IPS-20b (cell line): ENCODE data around the gene SLC26A9.

Experiments
- H3K27ac ChIP-seq: one replicate; pipeline ENCODE4 v1.5.1; 2013; ENCODE audit warnings: low read length
- H3K27me3 ChIP-seq: 2 replicates; pipeline ENCODE4 v1.6.1; 2013; ENCODE audit warnings: mild to moderate bottlenecking, low read length, inconsistent platforms; ENCODE audit not compliant: insufficient read depth
- H3K36me3 ChIP-seq: 2 replicates; pipeline ENCODE4 v1.6.1; 2013; ENCODE audit warnings: low read depth, mild to moderate bottlenecking, inconsistent platforms, low read length, moderate library complexity; ENCODE audit not compliant: insufficient read depth
- H3K4me1 ChIP-seq: 2 replicates; pipeline ENCODE4 v1.6.1; 2013; ENCODE audit warnings: mild to moderate bottlenecking, control low read depth, inconsistent platforms, low read length, moderate library complexity; ENCODE audit not compliant: insufficient read depth
- H3K4me3 ChIP-seq: 2 replicates; pipeline ENCODE4 v1.5.1; 2013; ENCODE audit warnings: mild to moderate bottlenecking, low read length, inconsistent platforms
- H3K9ac ChIP-seq: 2 replicates; pipeline ENCODE4 v1.6.1; 2013; ENCODE audit warnings: low read depth, mild to moderate bottlenecking, inconsistent platforms, low read length, moderate library complexity
- H3K9me3 ChIP-seq: 2 replicates; pipeline ENCODE4 v1.6.1; 2013; ENCODE audit warnings: mild to moderate bottlenecking, low read depth, low read length, inconsistent platforms; ENCODE audit not compliant: insufficient read depth

The SLC26A9 gene

GRCh38 chr1:205942631-205943159 is 561 bp downstream of the SLC26A9 start:
- H3K27me3 ChIP-seq: peaks cover 10% of the 10 kb centered on the region; the same call in 1 of the 2 replicates
- H3K4me1 ChIP-seq: peaks cover 15% of the 10 kb centered on the region
- no peak overlapping the region for H3K9ac ChIP-seq
- H3K27ac ChIP-seq: no peak overlapping the region
- H3K9me3 ChIP-seq: no peaks in the 10 kb centered on the region
- H3K4me3 ChIP-seq: no peak overlapping the region
- H3K36me3 ChIP-seq: no peaks in the 10 kb centered on the region

- peaks cover 15% of the 10 kb centered on the region for H3K4me1 ChIP-seq
Observed at GRCh38 chr1:205940710-205941109, 2.5 kb downstream of the SLC26A9 start.

GRCh38 chr1:205939690-205940330 is 3.4 kb downstream of the SLC26A9 start:
- peaks cover 4% of the 10 kb centered on the region; the same call in 1 of the 2 replicates for H3K27me3 ChIP-seq

More at GRCh38 chr1:205940710-205941109, 2.5 kb downstream of the SLC26A9 start:
- Histone ChIP-seq H3K27ac (no peak overlapping the region), H3K4me3 (no peak overlapping the region), H3K27me3 (peaks cover 4% of the 10 kb centered on the region; the same call in 1 of the 2 replicates), H3K36me3 (no peaks in the 10 kb centered on the region), H3K9me3 (no peaks in the 10 kb centered on the region), H3K9ac (peak overlapping the region; percentile 36; the same call in 1 of the 2 replicates)

GRCh38 chr1:205938682-205939081 is 4.6 kb downstream of the SLC26A9 start:
- H3K27me3 ChIP-seq: peaks cover 4% of the 10 kb centered on the region; the same call in 1 of the 2 replicates
- no peak overlapping the region for H3K4me3 ChIP-seq
- peaks cover 20% of the 10 kb centered on the region for H3K4me1 ChIP-seq
- H3K9ac ChIP-seq: no peak overlapping the region
- no peaks in the 10 kb centered on the region for H3K9me3 ChIP-seq
- H3K27ac ChIP-seq: no peak overlapping the region
- H3K36me3 ChIP-seq: no peaks in the 10 kb centered on the region

More at GRCh38 chr1:205939690-205940330, 3.4 kb downstream of the SLC26A9 start:
- H3K36me3 ChIP-seq: no peaks in the 10 kb centered on the region
- H3K9me3 ChIP-seq: no peaks in the 10 kb centered on the region
- peaks cover 15% of the 10 kb centered on the region for H3K4me1 ChIP-seq
- H3K4me3 ChIP-seq: no peak overlapping the region
- no peak overlapping the region for H3K27ac ChIP-seq
- peak overlapping the region; percentile 36; the same call in 1 of the 2 replicates for H3K9ac ChIP-seq

GRCh38 chr1:205936846-205937586 is 6.2 kb downstream of the SLC26A9 start:
- no peaks in the 10 kb centered on the region for H3K9me3 ChIP-seq
- no peak overlapping the region for H3K4me3 ChIP-seq
- H3K9ac ChIP-seq: no peak overlapping the region
- peaks cover 26% of the 10 kb centered on the region for H3K4me1 ChIP-seq
- no peak overlapping the region for H3K27ac ChIP-seq
- 0 out of 2 replicates have a peak, but pooled peaks cover 4% of the 10 kb centered on the region for H3K27me3 ChIP-seq
- H3K36me3 ChIP-seq: no peaks in the 10 kb centered on the region

GRCh38 chr1:205936311-205936710 is 6.9 kb downstream of the SLC26A9 start:
- Histone ChIP-seq H3K4me1 (peaks cover 26% of the 10 kb centered on the region), H3K27ac (no peak overlapping the region)

GRCh38 chr1:205935869-205936268 is 7.4 kb downstream of the SLC26A9 start:
- H3K4me3 ChIP-seq: no peak overlapping the region
- no peaks in the 10 kb centered on the region for H3K9me3 ChIP-seq
- no peak overlapping the region for H3K9ac ChIP-seq
- no peak overlapping the region for H3K27ac ChIP-seq
- peaks cover 26% of the 10 kb centered on the region for H3K4me1 ChIP-seq
- 0 out of 2 replicates have a peak, but pooled peaks cover 4% of the 10 kb centered on the region for H3K27me3 ChIP-seq
- no peaks in the 10 kb centered on the region for H3K36me3 ChIP-seq

More at GRCh38 chr1:205936311-205936710, 6.9 kb downstream of the SLC26A9 start:
- no peaks in the 10 kb centered on the region for H3K36me3 ChIP-seq
- H3K9me3 ChIP-seq: no peaks in the 10 kb centered on the region
- H3K9ac ChIP-seq: no peak overlapping the region
- H3K4me3 ChIP-seq: no peak overlapping the region
- 0 out of 2 replicates have a peak, but pooled peaks cover 4% of the 10 kb centered on the region for H3K27me3 ChIP-seq

GRCh38 chr1:205934788-205935187 is 8.5 kb downstream of the SLC26A9 start:
- peaks cover 17% of the 10 kb centered on the region; the same call in 1 of the 2 replicates for H3K4me1 ChIP-seq
- no peaks in the 10 kb centered on the region for H3K36me3 ChIP-seq
- no peak overlapping the region for H3K9ac ChIP-seq
- H3K4me3 ChIP-seq: no peak overlapping the region
- H3K9me3 ChIP-seq: no peaks in the 10 kb centered on the region
- H3K27me3 ChIP-seq: 0 out of 2 replicates have a peak, but pooled peaks cover 4% of the 10 kb centered on the region
- H3K27ac ChIP-seq: no peak overlapping the region

GRCh38 chr1:205933671-205934618 is 9.3 kb downstream of the SLC26A9 start:
- Histone ChIP-seq H3K4me3 (peak overlapping the region; percentile 11; the same call in 1 of the 2 replicates), H3K27me3 (0 out of 2 replicates have a peak, but pooled peaks cover 4% of the 10 kb centered on the region), H3K36me3 (no peaks in the 10 kb centered on the region), H3K27ac (no peak overlapping the region), H3K9me3 (no peaks in the 10 kb centered on the region), H3K4me1 (peaks cover 11% of the 10 kb centered on the region; the same call in 1 of the 2 replicates), H3K9ac (no peak overlapping the region; the same call in 1 of the 2 replicates)

GRCh38 chr1:205932776-205933175 is 10.5 kb downstream of the SLC26A9 start:
- peaks cover 11% of the 10 kb centered on the region; the same call in 1 of the 2 replicates for H3K4me1 ChIP-seq
- H3K4me3 ChIP-seq: no peak overlapping the region
- no peak overlapping the region for H3K27ac ChIP-seq
- no peaks in the 10 kb centered on the region for H3K36me3 ChIP-seq
- H3K9ac ChIP-seq: no peak overlapping the region; the same call in 1 of the 2 replicates
- no peaks in the 10 kb centered on the region for H3K9me3 ChIP-seq
- H3K27me3 ChIP-seq: no peaks in the 10 kb centered on the region
